ENCODE data around the gene HOXD10.

The HOXD10 gene

GRCh38 chr2:176148751-176149421 is 32.3 kb downstream of the HOXD10 start:
- DNase-seq (ENCODE audit: low read depth) = no peak
- no peak for TF ChIP-seq CTCF (IDR thresholded peaks at IDR 0.05; ENCODE audit: control insufficient read depth, insufficient read depth, low read depth, low read length, missing control alignments)
- H3K4me3 ChIP-seq (ENCODE audit: control insufficient read depth, low read depth, low read length) = no peak overlapping the region

GRCh38 chr2:176149481-176149938 is 32.9 kb downstream of the HOXD10 start:
- H3K4me3 ChIP-seq (ENCODE audit: control insufficient read depth, low read depth, low read length) = no peak overlapping the region
- DNase-seq (ENCODE audit: low read depth) = no peak
- no peak for TF ChIP-seq CTCF (IDR thresholded peaks at IDR 0.05; ENCODE audit: control insufficient read depth, insufficient read depth, low read depth, low read length, missing control alignments)

- no peak overlapping the region for H3K4me3 ChIP-seq (ENCODE audit: control insufficient read depth, low read depth, low read length)
- no peak for TF ChIP-seq CTCF (IDR thresholded peaks at IDR 0.05; ENCODE audit: control insufficient read depth, insufficient read depth, low read depth, low read length, missing control alignments)
- DNase-seq (ENCODE audit: low read depth) = no peak
These were observed 33.5 kb downstream of the HOXD10 start for GRCh38 chr2:176149939-176150583.

GRCh38 chr2:176150584-176151441 is 34.2 kb downstream of the HOXD10 start:
- TF ChIP-seq CTCF (IDR thresholded peaks at IDR 0.05; ENCODE audit: control insufficient read depth, insufficient read depth, low read depth, low read length, missing control alignments) = no peak
- DNase-seq (ENCODE audit: low read depth) = no peak
- H3K4me3 ChIP-seq (ENCODE audit: control insufficient read depth, low read depth, low read length) = no peak overlapping the region

- DNase-seq (ENCODE audit: low read depth) = no peak
- H3K4me3 ChIP-seq (ENCODE audit: control insufficient read depth, low read depth, low read length) = no peak within 1 kb of the TSS
- no peak for TF ChIP-seq CTCF (IDR thresholded peaks at IDR 0.05; ENCODE audit: control insufficient read depth, insufficient read depth, low read depth, low read length, missing control alignments)
These were observed 35.1 kb downstream of the HOXD10 start, which contains the start of gene HOXD4 for GRCh38 chr2:176151442-176152287. TSS of gene HOXD4 (plus strand) at chr2:176151550. CDS start at chr2:176151634, 84 bp downstream.
